ENCODE data around the gene HTR3D. TPM values are rescaled to one million over a fixed set of nuclear protein-coding genes. Genes with fewer than 3 reads are reported as not detected.

HTR3D gene
- total and polyA plus RNA-seq, 2 donors = not detected

Other genes starting within 250 kb of the HTR3D start
- gene MAP6D1, start 206.2 kb upstream of the HTR3D start, total RNA-seq = 4.8 TPM
- gene MAP6D1, start 206.2 kb upstream of the HTR3D start, polyA plus RNA-seq = 4.1 TPM
- 42.0 TPM for gene PARL, start 146.9 kb upstream of the HTR3D start, total RNA-seq
- gene PARL, start 146.9 kb upstream of the HTR3D start, polyA plus RNA-seq = 107 TPM
- 13.8 TPM for gene ABCC5, start 13.9 kb upstream of the HTR3D start, total RNA-seq
- gene ABCC5, start 13.9 kb upstream of the HTR3D start, polyA plus RNA-seq = 33.2 TPM
- gene HTR3C, start 21.3 kb downstream of the HTR3D start, total RNA-seq = not detected
- gene HTR3C, start 21.3 kb downstream of the HTR3D start, polyA plus RNA-seq = 0.11 TPM
- gene HTR3E, start 65.3 kb downstream of the HTR3D start, total RNA-seq = not detected
- gene HTR3E, start 65.3 kb downstream of the HTR3D start, polyA plus RNA-seq = 0.05 TPM
- 32.2 TPM for gene EIF2B5, start 103.6 kb downstream of the HTR3D start, total RNA-seq
- 47.3 TPM for gene EIF2B5, start 103.6 kb downstream of the HTR3D start, polyA plus RNA-seq
- 12.0 TPM for gene DVL3, start 123.6 kb downstream of the HTR3D start, total RNA-seq
- 26.0 TPM for gene DVL3, start 123.6 kb downstream of the HTR3D start, polyA plus RNA-seq
- 138 TPM for gene AP2M1, start 143.1 kb downstream of the HTR3D start, total RNA-seq
- gene AP2M1, start 143.1 kb downstream of the HTR3D start, polyA plus RNA-seq = 165 TPM
- gene ABCF3, start 154.5 kb downstream of the HTR3D start, total RNA-seq = 25.0 TPM
- 60.6 TPM for gene ABCF3, start 154.5 kb downstream of the HTR3D start, polyA plus RNA-seq
- 0.05 TPM for gene VWA5B2, start 197.8 kb downstream of the HTR3D start, total RNA-seq
- 0.23 TPM for gene VWA5B2, start 197.8 kb downstream of the HTR3D start, polyA plus RNA-seq
- gene ALG3, start 217.2 kb downstream of the HTR3D start, total RNA-seq = 12.6 TPM
- gene ALG3, start 217.2 kb downstream of the HTR3D start, polyA plus RNA-seq = 16.6 TPM
- 5.0 TPM for gene EEF1AKMT4, start 217.9 kb downstream of the HTR3D start, total RNA-seq
- gene EEF1AKMT4, start 217.9 kb downstream of the HTR3D start, polyA plus RNA-seq = 2.9 TPM
- gene CAMK2N2, start 229.8 kb downstream of the HTR3D start, total RNA-seq = not detected
- 0.14 TPM for gene CAMK2N2, start 229.8 kb downstream of the HTR3D start, polyA plus RNA-seq
- not detected for gene ECE2, start 244.3 kb downstream of the HTR3D start, total RNA-seq
- not detected for gene ECE2, start 244.3 kb downstream of the HTR3D start, polyA plus RNA-seq

Data from thymus (tissue), 2 donors.